ENCODE data around the gene DENND6A. TPM values are rescaled to one million over a fixed set of nuclear protein-coding genes. Genes with fewer than 3 reads are reported as not detected.

Gene DENND6A, protein sequence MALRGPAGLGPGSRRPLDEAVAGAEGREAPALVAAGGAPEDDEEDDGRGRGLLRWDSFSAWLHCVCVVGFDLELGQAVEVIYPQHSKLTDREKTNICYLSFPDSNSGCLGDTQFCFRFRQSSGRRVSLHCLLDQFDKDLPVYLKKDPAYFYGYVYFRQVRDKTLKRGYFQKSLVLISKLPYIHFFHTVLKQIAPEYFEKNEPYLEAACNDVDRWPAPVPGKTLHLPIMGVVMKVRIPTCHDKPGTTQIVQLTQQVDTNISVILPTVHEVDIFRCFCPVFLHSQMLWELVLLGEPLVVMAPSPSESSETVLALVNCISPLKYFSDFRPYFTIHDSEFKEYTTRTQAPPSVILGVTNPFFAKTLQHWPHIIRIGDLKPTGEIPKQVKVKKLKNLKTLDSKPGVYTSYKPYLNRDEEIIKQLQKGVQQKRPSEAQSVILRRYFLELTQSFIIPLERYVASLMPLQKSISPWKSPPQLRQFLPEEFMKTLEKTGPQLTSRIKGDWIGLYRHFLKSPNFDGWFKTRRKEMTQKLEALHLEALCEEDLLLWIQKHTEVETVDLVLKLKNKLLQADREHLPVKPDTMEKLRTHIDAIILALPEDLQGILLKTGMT
- 17.2 and 22.7 TPM in 2 replicates for total RNA-seq

DNA sequence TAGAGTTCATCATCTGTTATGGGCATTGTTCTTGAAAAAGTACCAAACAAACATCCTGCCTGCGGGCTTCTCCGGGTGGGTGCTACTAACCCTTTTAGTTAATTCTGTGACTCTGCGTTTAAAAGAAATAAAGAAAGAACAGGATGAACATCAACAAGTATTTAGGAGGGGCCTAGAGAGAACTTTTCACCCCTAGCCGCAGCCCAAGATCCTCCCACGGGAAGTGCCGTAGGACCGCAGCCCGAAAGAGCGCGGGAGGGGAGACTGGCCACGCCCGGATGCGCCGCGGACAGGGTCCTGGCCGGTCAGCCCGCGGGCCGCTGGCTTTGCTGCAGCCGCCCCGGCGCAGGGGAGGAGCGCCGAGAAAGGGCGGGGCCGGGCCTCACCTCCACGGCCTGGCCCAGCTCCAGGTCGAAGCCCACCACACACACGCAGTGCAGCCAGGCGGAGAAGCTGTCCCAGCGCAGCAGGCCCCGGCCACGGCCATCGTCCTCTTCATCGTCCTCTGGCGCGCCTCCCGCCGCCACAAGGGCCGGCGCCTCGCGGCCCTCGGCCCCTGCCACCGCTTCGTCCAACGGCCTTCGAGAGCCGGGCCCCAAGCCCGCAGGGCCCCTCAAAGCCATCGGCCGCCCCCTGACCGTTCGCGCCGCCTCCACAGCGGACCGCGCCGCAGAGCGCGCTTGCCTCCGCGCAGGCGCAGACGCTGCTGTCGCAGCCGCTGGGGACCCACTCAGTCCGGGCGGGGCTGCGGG lies at the start of gene DENND6A:
DENND6A (minus strand) TSS at position 682 of the 752 bp plus-strand sequence; CDS start at position 623, 59 bp downstream.

DNA sequence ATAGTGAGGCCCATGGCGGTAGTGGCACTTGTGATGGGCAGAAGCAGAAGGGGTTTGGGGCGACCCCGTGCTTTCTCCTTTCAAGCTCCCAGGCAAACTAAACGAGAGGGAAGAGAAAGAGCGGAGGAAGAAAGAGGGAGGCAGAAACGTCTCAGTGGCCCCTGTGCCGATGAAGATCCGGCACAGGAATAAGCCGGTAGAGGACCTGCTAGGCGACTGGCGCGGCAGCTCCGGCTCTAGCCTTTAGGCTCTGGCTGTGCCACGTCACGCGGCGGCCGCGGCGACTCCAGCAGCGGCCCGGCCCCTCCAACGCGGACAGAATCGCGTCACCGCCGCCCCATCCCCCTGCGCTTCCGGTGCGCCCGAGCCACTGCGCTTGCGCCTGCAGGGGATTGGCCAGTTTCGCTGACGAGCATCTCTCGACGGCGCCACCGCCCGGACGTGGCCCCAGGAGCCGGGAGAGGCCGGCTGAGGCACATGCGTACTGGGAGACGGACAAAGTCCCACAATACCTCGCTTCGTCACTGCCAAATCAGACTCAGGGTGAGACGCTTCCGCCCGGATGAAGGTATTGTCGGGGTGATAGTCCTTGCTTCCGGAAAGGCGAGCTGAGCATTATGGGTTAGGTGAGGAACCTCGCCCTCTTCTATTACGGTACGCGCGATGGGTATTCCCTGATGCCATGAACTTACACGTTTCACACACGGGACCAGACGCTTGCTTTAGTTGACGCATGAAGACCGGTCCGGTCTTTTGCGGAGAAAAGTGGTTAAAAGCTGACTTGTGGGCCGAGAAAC lies 95.6 kb downstream of the DENND6A start, which contains the start of gene ARF4:
ARF4 (minus strand) TSS at position 218 of the 797 bp plus-strand sequence; CDS start at position 14, 204 bp downstream.

Other genes starting within 250 kb of the DENND6A start
- gene DNAH12, start 148.7 kb downstream of the DENND6A start, total RNA-seq = under 0.01 and 0.16 TPM in 2 replicates
- 9.4 and 23.3 TPM in 2 replicates for gene PDE12, start 136.8 kb downstream of the DENND6A start, total RNA-seq
- gene ARF4, start 95.7 kb downstream of the DENND6A start, total RNA-seq = 88.4 and 164 TPM in 2 replicates
- 25.3 and 44.2 TPM in 2 replicates for gene SLMAP, start 63.2 kb upstream of the DENND6A start, total RNA-seq